Limb (tissue), 2 donors: Measurements from ENCODE around the gene ADPRH.
"Not testable (repeated sequence)": the region's sequence is repeated elsewhere in the genome, so short reads cannot be mapped to it uniquely, and the experiment has no call there.

ENCODE experiments used
- DNase-seq, 2 donors: peaks; one replicate each; pipeline ENCODE4 v3.0.0-alpha.2; 2016; ENCODE audit errors: extremely low spot score in 2 of 2

Gene ADPRH

DNA sequence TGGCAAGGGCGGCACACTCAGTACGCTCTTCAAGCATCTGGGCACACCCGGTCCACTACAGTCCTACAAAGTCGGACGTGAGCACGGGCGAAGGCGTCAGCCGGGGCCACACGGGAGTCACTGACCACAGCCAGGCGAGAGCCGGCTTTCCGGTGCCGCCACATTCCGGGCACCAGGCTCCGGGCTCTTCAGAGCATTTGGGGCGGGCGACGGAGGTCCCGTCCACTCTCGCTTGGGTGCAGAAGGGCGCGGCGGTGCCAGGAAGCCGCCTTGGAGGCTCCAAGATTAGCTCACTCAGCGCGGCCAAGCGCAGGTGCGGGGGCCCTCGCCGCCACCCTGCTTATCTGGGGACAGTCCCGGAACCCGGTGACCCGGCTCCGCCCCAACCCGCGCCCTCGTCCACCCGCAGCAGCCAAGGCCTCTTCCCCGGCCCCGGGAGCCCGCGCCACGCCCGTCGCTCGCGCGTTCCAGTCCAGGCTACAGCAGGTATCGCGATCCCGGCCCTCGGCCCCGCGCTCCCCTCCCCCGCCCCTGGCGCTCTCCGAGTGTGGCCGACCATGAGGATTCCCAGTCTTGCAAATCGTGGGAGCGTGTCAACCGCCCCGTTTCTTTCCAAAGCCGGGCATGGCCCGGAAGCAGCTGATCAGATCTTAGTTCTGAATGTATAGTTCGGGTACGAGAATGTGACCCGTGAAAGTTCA is at the start of gene ADPRH:
Gene ADPRH (plus strand): TSS at position 127 of the 701 bp plus-strand sequence. CDS start 2,678 bp downstream, outside the sequence.
- DNase-seq, result peak; percentile 67 to 90

GRCh38 chr3:119529883-119530282 is 49.4 kb upstream of the ADPRH start:
- no peak for DNase-seq

- no peak for DNase-seq
Observed at GRCh38 chr3:119530456-119530855, 48.8 kb upstream of the ADPRH start.

DNA sequence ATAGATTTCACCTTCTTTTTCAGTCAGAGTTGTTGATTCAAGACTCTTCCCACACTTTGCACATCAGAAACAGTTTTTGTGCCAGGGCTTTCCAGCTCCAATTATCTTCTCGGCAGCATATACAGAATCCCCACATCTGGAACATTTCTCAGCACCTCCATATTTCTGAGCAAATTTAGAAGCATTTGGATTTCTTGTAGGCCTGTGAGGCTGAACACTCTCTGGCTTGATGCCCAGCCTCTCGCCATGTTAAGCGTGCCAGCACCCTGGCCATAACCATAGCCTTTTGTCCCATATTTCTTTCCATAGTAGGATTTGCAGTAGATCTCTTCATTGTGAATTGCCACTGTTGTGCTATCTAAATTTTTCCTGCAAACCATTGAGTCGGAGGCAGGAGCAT is 48.1 kb upstream of the ADPRH start:
- no peak for DNase-seq

- DNase-seq, result no peak
Observed at GRCh38 chr3:119534296-119534695, 45.0 kb upstream of the ADPRH start.

DNA sequence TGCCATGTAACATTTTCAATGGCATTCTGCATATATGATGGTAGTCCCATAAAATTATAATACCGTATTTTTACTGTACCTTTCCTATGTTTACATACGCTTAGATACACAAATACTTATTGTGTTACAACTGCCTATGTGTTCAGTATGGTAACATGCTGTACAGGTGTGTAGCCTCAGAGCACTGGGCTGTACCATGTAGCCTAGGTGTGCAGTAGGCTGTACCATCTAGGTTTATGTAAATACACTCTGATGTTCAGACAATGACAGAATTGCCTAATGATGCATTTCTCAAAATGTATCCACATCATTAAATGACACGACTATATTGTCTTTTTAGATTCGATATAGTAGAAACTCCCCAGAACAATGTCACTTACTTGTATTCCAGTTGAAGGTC is 42.5 kb upstream of the ADPRH start:
- DNase-seq, result no peak

- DNase-seq, result no peak
Observed at GRCh38 chr3:119538772-119539171, 40.5 kb upstream of the ADPRH start.

- no peak for DNase-seq
Observed at GRCh38 chr3:119541547-119541946, 37.7 kb upstream of the ADPRH start.

- DNase-seq, result no peak
Observed at GRCh38 chr3:119542168-119542767, 37.0 kb upstream of the ADPRH start.

GRCh38 chr3:119543147-119543546 is 36.1 kb upstream of the ADPRH start:
- no peak for DNase-seq

DNA sequence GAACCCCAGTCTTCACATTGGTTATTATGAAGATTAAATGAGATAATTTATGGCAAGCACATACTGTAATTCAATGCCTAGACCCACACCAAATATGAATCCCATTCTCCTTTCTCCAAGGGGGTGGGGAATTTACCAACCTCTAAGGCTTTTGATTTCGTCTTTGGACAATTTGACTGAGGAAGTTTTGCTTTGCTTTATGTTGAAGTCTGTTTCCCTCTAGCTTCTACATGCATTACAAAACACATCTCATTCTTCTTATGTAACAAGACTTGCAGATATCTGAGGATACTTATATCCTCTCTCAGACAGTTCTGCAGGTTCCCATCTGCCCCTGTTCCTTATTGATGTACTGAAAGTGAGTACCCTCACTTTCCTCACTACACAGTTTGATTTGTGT is 32.1 kb upstream of the ADPRH start:
- no peak for DNase-seq

GRCh38 chr3:119548341-119548740 is 31.0 kb upstream of the ADPRH start:
- DNase-seq, result no peak

GRCh38 chr3:119550192-119550910 is 28.9 kb upstream of the ADPRH start:
- DNase-seq, result no peak

DNA sequence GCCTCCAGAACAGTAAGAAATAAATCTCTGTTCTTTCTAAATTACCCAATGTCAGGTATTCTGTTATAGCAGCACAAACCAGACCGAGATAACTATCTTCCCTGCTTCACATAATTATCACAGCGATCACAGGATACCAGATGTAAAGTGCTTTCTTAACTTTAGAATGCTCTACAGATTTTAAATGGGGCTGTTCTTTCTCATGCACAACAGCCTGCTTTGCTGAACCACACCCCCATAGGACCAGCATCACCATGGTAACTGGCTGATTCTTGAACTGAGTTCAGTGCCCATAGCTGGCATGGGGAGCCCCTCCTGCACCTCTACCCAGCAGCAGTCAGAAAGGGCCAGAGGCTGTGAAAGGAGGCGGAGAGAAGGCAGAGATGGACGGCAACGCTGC is 27.7 kb upstream of the ADPRH start:
- no peak for DNase-seq

- not testable (repeated sequence) for DNase-seq
Observed at GRCh38 chr3:119552928-119553327, 26.4 kb upstream of the ADPRH start.

- no peak for DNase-seq
Observed at GRCh38 chr3:119553823-119554415, 25.4 kb upstream of the ADPRH start.

- no peak for DNase-seq
Observed at GRCh38 chr3:119555309-119555735, 24.0 kb upstream of the ADPRH start.

DNA sequence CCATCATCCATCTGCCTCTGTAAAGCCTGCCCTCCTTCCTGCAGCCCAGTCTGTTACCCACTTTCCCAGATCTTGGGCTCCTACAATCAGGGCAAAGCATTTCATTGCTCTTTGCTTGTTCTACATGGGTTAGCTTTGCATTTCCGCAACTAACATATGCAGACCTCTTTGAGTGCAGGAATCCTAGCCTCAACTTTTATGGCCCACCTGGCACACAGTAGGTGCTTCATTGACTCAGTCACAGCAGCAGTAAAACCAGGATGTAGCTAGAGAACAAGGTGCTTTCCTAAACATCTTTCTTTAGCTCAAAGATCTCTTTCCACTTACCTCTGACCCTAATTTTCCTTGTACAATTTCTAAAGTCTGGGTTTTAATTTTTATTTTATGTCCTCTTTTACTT is 23.4 kb upstream of the ADPRH start:
- no peak for DNase-seq

GRCh38 chr3:119557192-119557876 is 22.0 kb upstream of the ADPRH start:
- DNase-seq, result no peak

DNA sequence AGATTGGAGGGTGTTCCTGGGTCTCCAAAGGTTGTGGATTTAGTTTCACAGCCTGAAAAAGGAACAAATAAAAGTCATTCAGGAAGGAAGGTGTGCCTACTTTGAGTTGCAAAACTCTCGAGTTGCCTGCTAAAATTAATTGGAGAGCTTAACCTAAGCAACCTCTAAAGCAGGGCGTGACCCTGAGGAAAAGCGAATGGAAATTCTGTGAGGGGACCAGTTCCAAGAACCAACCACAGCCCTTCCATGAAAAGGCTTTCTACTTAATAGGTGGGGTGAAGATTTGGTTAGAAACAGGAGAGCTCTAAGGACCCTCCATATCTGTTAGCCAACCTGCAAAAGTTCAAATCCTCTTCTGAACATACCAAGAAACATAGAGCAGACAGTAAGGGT is 21.4 kb upstream of the ADPRH start:
- DNase-seq, result no peak

DNA sequence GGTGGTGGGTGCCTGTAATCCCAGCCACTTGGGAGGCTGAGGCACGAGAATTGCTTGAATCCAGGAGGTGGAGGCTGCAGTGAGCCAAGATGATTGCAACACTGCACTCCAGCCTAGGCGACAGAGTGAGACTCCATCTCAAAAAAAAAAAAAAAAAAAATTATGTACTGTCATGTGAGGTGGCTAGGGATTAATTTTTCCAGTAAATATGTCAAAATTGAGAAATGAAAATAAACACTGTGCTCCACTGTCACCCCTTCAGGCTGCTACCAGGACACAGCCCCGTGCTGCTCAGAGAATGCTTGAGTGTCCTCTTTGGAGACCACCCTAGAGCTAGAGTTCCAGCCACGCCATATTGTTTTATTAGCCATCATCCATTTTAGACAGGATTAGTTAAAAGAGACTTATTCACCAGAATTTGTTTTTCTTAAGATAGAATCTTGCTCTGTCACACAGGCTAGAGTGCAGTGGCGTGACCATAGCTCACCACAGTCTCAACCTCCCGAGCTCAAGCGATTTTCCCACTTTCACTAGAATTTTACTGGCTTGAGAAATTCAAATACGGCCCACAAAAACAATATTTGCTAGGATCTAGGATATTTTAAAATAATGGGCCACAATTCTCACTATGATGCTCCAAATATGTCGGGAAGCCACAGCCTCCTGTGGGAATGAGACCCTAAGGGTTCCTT is 20.5 kb upstream of the ADPRH start:
- no peak for DNase-seq
